Measurements from ENCODE around the gene HS2ST1.

DNA sequence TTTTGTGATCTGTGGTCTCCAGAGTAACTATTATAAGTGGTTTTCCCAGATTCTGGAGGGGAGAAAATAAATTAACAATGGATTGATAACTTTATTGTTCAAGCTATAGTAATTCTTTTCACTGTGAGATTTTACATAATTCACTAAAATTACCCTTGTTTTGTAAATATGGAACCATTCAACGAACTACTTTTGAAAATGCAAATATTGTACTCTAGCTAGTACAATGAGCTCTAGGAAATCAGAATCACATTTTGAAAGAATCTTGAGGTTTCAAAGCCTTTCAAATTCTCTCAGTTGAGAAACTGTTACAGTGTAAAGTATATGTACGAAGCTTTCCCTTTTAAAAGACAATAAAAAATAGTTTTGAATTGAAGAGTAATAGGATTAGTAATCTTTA is 119.9 kb downstream of the HS2ST1 start:
- TF ChIP-seq, protein P1, sequence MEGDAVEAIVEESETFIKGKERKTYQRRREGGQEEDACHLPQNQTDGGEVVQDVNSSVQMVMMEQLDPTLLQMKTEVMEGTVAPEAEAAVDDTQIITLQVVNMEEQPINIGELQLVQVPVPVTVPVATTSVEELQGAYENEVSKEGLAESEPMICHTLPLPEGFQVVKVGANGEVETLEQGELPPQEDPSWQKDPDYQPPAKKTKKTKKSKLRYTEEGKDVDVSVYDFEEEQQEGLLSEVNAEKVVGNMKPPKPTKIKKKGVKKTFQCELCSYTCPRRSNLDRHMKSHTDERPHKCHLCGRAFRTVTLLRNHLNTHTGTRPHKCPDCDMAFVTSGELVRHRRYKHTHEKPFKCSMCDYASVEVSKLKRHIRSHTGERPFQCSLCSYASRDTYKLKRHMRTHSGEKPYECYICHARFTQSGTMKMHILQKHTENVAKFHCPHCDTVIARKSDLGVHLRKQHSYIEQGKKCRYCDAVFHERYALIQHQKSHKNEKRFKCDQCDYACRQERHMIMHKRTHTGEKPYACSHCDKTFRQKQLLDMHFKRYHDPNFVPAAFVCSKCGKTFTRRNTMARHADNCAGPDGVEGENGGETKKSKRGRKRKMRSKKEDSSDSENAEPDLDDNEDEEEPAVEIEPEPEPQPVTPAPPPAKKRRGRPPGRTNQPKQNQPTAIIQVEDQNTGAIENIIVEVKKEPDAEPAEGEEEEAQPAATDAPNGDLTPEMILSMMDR (IDR thresholded peaks at IDR 0.05) = no peak
- TF ChIP-seq POLR2A (IDR thresholded peaks at IDR 0.05) (no peak), POLR2AphosphoS5 (IDR thresholded peaks at IDR 0.05) (no peak)

Measured in breast epithelium (tissue), 3 donors.